Upper lobe of right lung (tissue), 1 donor: ENCODE results near the gene IQSEC1. TPM values are rescaled to one million over a fixed set of nuclear protein-coding genes. Genes with fewer than 3 reads are reported as not detected.
A peak's percentile ranks its signal among the peaks of the same experiment; 100 is the strongest.

Source experiments
- ATAC-seq: fragments of 200-7000 bp; cut with Tn5 transposase; one replicate; pipeline ENCODE4 v1.9.1; 2020; ENCODE audit warnings: mild to moderate bottlenecking, moderate library complexity
- DNase-seq: peaks from one replicate; pipeline ENCODE4 v3.0.0-alpha.2; 2020
- H3K27ac ChIP-seq: fragments of 200-600 bp; one replicate; pipeline ENCODE4 v1.8.0; 2022
- H3K27me3 ChIP-seq: fragments of 200-600 bp; one replicate; pipeline ENCODE4 v1.8.0; 2022; ENCODE audit warnings: mild to moderate bottlenecking
- H3K36me3 ChIP-seq: fragments of 200-600 bp; one replicate; pipeline ENCODE4 v1.8.0; 2022
- H3K4me1 ChIP-seq: fragments of 200-600 bp; one replicate; pipeline ENCODE4 v1.8.0; 2022
- H3K4me3 ChIP-seq: fragments of 200-600 bp; one replicate; pipeline ENCODE4 v1.8.0; 2022; ENCODE audit warnings: mild to moderate bottlenecking
- H3K9me3 ChIP-seq: fragments of 200-600 bp; one replicate; pipeline ENCODE4 v1.8.0; 2022
- CTCF ChIP-seq: fragments of 200-600 bp; IDR thresholded peaks from one replicate; pipeline ENCODE4 v1.8.0; 2022; ENCODE audit warnings: antibody characterized with exemption
- intact Hi-C: fragments of 100-400 bp; cut with DNase I; formaldehyde crosslinking; loops from one replicate; pipeline ENCODE4 v1.11.0; 2022
- total RNA-seq: library from RNA; stranded (reverse); fragmentation: NEBNext Ultra II Directional; extraction: Animal tissue kit (Norgen Biotek cat#: 25700); gene quantifications from one replicate; pipeline ENCODE4 v1.2.1, GENCODE V29; 2021
- donor health status: DM: no; HTN: yes; CAD: no; lungs with severe emphysema.

The IQSEC1 gene
- total RNA-seq, 1 donor from 2014 or later: 61.6 TPM

GRCh38 chr3:13049400-13049799 lies 23.8 kb downstream of the IQSEC1 start:
- intact Hi-C loops: no loop called here
- Histone ChIP-seq H3K4me1 (no peaks in the 10 kb centered on the region), H3K4me3 (no peak overlapping the region), H3K27ac (no peak overlapping the region), H3K9me3 (no peaks in the 10 kb centered on the region), H3K27me3 (no peaks in the 10 kb centered on the region), H3K36me3 (no peaks in the 10 kb centered on the region)
- TF ChIP-seq CTCF: no peak
- ATAC-seq (no peak), DNase-seq (no peak)

GRCh38 chr3:13047296-13048165 lies 25.7 kb downstream of the IQSEC1 start:
- no peaks in the 10 kb centered on the region for H3K36me3 ChIP-seq
- no peak overlapping the region for H3K4me3 ChIP-seq
- DNase-seq (no peak), ATAC-seq (no peak)
- intact Hi-C loops: no loop called here
- H3K4me1 ChIP-seq: no peaks in the 10 kb centered on the region
- no peaks in the 10 kb centered on the region for H3K9me3 ChIP-seq
- no peak for TF ChIP-seq CTCF
- no peak overlapping the region for H3K27ac ChIP-seq
- no peaks in the 10 kb centered on the region for H3K27me3 ChIP-seq

- ATAC-seq: no peak
- no peak for TF ChIP-seq CTCF
Observed at GRCh38 chr3:13046569-13047274, 26.5 kb downstream of the IQSEC1 start.

GRCh38 chr3:13045904-13046568 lies 27.2 kb downstream of the IQSEC1 start:
- H3K27me3 ChIP-seq: no peaks in the 10 kb centered on the region
- H3K27ac ChIP-seq: no peak overlapping the region
- DNase-seq: no peak
- H3K9me3 ChIP-seq: no peaks in the 10 kb centered on the region
- no peak overlapping the region for H3K4me3 ChIP-seq
- no peaks in the 10 kb centered on the region for H3K4me1 ChIP-seq
- intact Hi-C loops: no loop called here
- no peaks in the 10 kb centered on the region for H3K36me3 ChIP-seq
- ATAC-seq: peak; percentile 74
- TF ChIP-seq CTCF: no peak

More at GRCh38 chr3:13046569-13047274, 26.5 kb downstream of the IQSEC1 start:
- no peaks in the 10 kb centered on the region for H3K36me3 ChIP-seq
- no peak overlapping the region for H3K27ac ChIP-seq
- no peaks in the 10 kb centered on the region for H3K27me3 ChIP-seq
- H3K9me3 ChIP-seq: no peaks in the 10 kb centered on the region
- no peaks in the 10 kb centered on the region for H3K4me1 ChIP-seq
- intact Hi-C loops: no loop called here
- H3K4me3 ChIP-seq: no peak overlapping the region
- no peak for DNase-seq

- no peak overlapping the region for H3K27ac ChIP-seq
- DNase-seq (no peak), ATAC-seq (no peak)
- H3K4me1 ChIP-seq: no peaks in the 10 kb centered on the region
- H3K9me3 ChIP-seq: no peaks in the 10 kb centered on the region
- no peak overlapping the region for H3K4me3 ChIP-seq
- no peak for TF ChIP-seq CTCF
- intact Hi-C loops: no loop called here
- no peaks in the 10 kb centered on the region for H3K27me3 ChIP-seq
- no peaks in the 10 kb centered on the region for H3K36me3 ChIP-seq
Observed at GRCh38 chr3:13045241-13045903, 27.9 kb downstream of the IQSEC1 start.
